Subcutaneous adipose tissue (tissue), 4 donors: ENCODE measurements around the gene WNT9B. TPM values are rescaled to one million over a fixed set of nuclear protein-coding genes. Genes with fewer than 3 reads are reported as not detected.

ENCODE experiments used
- CTCF ChIP-seq: fragments of 450-650 bp; IDR thresholded peaks from one replicate; pipeline ENCODE4 v1.5.1; 2016; ENCODE audit warnings: low read depth, mild to moderate bottlenecking, control low read depth, antibody characterized with exemption, moderate library complexity
- total RNA-seq, 4 donors: library from RNA; depleted of rRNA; stranded (reverse); fragments of >200 nt; gene quantifications; one replicate each; pipeline ENCODE4 v1.1.0, GENCODE V29; 2016

The WNT9B gene
- total RNA-seq, 4 donors from 2014 or later, result 0.38 to 0.51 TPM; not detected in 2

DNA sequence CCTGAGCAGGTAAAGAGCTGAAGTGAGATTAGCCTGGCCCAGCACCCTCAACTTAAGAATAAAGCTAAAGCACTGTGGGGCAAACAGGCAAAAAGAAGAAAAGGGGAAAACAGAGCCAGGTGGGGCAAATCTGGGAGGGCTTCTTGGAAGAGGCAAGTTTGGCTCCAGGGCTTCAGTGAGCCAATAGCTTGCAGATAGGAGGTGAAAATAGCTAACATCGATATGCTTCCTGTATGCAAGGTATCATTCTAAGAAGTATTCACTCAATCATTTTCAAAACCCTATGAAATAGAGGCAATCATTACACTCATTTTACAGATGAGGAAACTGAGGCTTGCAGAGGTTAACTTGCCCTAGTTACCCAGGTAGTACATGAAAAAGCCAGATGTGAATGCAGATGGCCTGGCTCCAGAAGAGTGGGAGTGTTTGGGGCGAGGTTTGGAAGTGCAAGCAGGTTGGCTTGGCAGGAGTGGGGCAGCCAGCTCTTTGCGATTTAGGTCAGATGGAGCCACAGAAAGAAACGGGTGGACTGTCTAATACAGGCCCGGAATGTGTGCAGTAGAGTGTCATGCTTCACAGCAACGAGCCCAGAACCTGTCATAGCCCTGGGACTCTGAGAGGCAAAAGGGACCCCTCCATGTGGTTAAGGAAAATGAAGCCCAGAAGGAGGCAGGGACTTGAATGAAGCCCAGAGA, 38.6 kb upstream of the WNT9B start:
- TF ChIP-seq CTCF, result no peak

DNA sequence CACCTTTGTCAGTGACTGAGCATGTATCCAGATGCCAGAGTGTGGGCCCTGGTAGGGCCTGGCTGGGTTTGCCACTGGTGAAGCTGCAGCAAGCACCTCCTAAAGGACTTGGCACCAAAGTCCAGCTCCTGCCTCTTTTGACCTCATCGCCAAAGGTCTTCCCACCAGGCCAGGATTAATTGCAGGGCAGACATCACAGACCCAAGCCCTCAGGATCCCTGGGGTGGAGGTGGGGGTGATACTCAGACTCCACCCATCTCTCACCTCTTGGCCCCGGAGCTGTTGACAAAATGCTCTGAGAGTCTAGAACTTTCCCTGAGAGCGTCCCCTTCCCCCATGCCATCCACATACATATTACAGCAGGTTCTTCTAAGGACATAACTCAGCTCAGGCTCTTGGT, 37.5 kb upstream of the WNT9B start:
- TF ChIP-seq CTCF, result no peak

DNA sequence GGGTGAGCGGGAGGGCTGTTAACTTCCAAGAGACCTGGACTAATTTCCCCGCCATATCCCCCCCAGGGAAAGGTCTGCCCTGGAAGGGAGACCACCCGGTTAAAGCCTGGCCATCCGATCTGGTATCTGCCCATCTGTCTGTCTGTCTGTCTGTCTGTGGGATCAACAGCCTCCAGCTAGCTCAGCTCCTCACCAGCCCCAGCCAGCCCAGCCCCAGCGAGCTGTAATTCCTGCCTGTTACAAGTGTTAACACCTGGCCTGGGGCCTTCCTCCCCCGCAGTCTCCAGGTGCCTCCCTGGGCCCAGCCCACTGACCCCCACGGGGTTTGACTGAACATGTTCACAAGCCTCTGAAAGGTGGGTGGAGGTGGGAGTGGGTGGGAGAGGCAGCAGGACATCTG, 36.9 kb upstream of the WNT9B start:
- TF ChIP-seq CTCF, result no peak

DNA sequence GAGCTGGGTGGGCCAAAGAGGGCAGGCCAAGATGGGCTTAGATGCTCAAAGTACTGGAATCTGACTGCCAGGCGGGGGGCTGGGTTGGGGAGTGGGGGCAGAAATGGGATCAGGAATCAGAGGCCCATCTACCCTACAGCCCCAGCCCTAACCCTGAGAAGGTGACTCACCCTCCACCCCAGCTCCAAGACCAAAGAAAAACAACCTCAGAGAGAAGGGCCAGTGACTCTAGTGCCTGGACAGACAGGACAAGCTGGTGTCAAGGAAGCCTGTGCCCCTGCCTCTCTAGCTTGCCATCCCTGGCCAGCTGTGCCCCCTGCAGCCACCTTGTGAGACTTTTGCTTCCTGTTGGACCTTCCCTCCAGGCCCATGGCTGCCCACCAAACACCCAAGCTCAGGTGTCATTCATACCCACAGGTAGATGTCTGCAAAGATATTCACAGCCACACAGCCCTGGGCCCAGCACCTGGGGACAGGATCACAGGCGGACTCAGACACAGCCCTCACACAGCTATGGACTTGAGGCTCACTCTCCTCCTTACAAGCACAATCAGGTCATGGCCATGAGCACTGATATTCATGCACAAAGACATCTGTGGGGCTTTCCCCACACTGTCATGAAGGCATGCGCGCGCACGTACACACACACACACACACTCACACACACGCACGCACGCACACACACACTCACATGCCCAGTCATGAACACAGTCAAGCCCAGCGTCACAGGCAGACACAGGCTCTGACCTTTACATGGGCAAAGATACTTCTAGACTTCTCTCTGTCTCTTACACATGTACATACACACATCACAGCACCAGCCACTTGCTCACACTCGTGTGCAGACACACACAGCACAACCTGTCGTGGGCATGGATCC, 35.7 kb upstream of the WNT9B start:
- no peak for TF ChIP-seq CTCF

DNA sequence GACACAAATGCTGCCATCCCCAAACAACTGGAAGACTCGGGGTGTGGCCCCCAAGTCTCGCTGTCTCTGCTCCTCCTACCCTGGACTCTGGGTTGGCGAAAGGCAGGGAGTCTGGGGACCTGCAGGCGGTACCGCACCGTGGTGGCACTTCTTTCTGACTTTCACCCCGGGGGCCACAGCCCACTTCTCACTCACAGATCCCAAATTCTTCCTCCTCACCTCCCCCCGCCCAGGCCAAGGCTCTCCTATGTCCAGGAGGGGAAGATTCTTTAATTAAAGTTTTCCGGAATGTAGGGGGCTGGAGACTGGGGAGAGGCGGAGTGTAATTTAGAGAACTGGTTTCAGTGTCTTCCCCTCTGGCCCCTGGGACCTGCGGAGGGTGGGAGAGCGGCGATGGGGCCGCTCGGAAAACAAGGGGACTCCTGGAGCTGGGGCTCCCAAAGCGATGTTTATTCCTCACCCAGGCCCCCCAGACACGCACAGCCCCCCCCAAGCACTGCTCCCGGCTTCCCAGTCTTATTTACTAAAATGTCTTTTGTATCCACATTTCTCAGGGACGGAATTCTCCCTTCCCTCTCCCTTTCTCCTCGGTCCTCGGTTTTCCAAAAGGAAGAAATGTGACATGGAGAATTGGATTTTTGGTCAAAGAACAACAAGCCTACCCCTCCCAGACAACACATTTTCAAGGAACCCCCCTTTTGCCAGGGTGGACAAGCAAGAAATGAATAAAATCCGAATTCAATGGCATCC, 34.1 kb upstream of the WNT9B start:
- TF ChIP-seq CTCF, result no peak

- TF ChIP-seq CTCF, result no peak
Measured at GRCh38 chr17:46817901-46818209, 33.5 kb upstream of the WNT9B start.
